GM12873 (cell line): ENCODE results near the gene ZNF441.

Experiments
- TF ChIP-seq, protein P1 (sequence below): IDR thresholded peaks from 2 replicates; pipeline ENCODE4 v1.5.1; 2012; ENCODE audit warnings: low read depth, mild to moderate bottlenecking, moderate library complexity, low read length, control low read depth; ENCODE audit not compliant: insufficient read depth; ENCODE audit errors: missing control alignments

Gene ZNF441

GRCh38 chr19:11759805-11760204 is 7.0 kb upstream of the ZNF441 start:
- TF ChIP-seq, protein P1, sequence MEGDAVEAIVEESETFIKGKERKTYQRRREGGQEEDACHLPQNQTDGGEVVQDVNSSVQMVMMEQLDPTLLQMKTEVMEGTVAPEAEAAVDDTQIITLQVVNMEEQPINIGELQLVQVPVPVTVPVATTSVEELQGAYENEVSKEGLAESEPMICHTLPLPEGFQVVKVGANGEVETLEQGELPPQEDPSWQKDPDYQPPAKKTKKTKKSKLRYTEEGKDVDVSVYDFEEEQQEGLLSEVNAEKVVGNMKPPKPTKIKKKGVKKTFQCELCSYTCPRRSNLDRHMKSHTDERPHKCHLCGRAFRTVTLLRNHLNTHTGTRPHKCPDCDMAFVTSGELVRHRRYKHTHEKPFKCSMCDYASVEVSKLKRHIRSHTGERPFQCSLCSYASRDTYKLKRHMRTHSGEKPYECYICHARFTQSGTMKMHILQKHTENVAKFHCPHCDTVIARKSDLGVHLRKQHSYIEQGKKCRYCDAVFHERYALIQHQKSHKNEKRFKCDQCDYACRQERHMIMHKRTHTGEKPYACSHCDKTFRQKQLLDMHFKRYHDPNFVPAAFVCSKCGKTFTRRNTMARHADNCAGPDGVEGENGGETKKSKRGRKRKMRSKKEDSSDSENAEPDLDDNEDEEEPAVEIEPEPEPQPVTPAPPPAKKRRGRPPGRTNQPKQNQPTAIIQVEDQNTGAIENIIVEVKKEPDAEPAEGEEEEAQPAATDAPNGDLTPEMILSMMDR = no peak

GRCh38 chr19:11763117-11763516 is 3.7 kb upstream of the ZNF441 start:
- TF ChIP-seq, protein P1 = no peak

DNA sequence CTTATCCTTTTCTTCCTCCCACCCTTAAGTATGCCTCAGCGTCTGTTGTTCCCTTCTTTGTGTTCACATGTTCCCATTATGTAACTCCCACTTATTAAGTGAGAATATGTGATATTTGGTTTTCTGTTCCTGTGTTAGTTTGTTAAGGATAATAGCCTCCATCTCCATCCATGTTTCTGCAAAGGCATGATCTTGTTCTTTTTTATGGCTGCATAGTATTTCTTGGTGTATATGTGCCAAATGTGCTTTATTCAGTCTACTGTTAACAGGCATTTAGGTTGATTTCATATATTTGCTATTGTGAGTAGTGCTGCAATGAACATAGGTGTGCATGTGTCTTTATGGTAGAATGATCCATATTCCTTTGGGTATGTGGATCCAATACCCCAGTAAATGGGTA is 3.2 kb upstream of the ZNF441 start:
- TF ChIP-seq, protein P1 = no peak

- TF ChIP-seq, protein P1 = no peak
These were observed 883 bp downstream of the ZNF441 start for GRCh38 chr19:11767633-11768133.

GRCh38 chr19:11769995-11770394 is 3.2 kb downstream of the ZNF441 start:
- TF ChIP-seq, protein P1 = no peak

DNA sequence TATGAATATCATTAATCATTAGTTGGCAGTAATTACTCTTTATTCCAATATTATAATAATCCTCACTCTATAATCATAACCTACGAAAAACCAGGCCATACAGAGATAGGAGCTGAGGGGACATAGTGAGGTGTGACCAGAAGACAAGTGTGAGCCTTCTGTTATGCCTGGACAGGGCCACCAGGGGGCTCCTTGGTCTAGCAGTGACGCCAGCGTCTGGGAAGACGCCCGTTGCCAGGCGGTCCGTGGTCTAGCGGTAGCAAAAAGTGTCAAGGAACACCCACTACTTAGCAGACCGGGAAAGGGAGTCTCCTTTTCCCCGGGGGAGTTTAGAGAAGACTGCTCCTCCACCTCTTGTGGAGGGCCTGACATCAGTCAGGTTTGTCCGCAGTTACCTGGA is 4.7 kb downstream of the ZNF441 start:
- TF ChIP-seq, protein P1 = peak; percentile 36

DNA sequence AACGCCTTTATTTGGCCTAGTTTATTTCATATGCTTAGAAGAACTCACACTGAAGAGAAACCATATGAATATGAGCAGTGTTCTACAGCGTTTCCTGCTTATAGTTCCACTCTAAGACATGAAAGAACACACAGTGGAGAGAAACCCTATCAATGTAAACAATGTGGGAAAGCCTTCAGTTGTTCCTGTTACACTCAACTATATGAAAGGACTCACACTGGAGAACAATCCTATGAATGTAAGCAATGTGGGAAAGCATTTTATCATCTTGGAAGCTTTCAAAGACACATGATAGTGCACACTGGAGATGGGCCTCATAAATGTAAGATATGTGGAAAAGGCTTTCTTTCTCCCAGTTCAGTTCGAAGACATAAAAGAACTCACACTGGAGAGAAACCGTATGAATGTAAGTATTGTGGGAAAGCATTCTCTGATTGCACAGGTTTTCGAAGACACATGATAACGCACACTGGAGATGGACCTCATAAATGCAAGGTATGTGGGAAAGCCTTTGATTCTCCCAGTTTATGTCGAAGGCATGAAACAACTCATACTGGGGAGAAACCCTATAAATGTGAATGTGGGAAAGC is 13.7 kb downstream of the ZNF441 start:
- TF ChIP-seq, protein P1 = no peak
